Measurements from ENCODE around the gene CDH4.

CDH4 gene

GRCh38 chr20:61957961-61958715 lies 706.1 kb downstream of the CDH4 start:
- Histone ChIP-seq H2AFZ (ENCODE audit: low read depth, low read length) (no peak overlapping the region), H3K27me3 (ENCODE audit: insufficient read depth, low read length, poor library complexity) (no peaks in the 10 kb centered on the region), H3K4me3 (ENCODE audit: low read depth in 1 of 2, low read length in 2 of 2) (no peak overlapping the region), H3K9ac (ENCODE audit: low read depth, low read length) (no peak overlapping the region), H3K9me3 (ENCODE audit: insufficient read depth, low read length, severe bottlenecking) (no peaks in the 10 kb centered on the region), H3K4me1 (ENCODE audit: insufficient read depth, low read length) (no peaks in the 10 kb centered on the region), H3K27ac (ENCODE audit: low read length) (no peak overlapping the region), H3K79me2 (ENCODE audit: insufficient read depth, low read length) (no peaks in the 10 kb centered on the region), H3K4me2 (ENCODE audit: insufficient read depth, low read length) (no peak overlapping the region), H3K36me3 (ENCODE audit: insufficient read depth, low read length) (no peaks in the 10 kb centered on the region), H4K20me1 (ENCODE audit: insufficient read depth, low read length) (peaks cover 6% of the 10 kb centered on the region)
- DNase-seq (no peak), ATAC-seq (ENCODE audit: insufficient read depth, low read depth) (no peak)
- TF ChIP-seq EZH2 (IDR thresholded peaks at IDR 0.05; ENCODE audit: borderline replicate concordance, low read depth, low read length, severe bottlenecking): no peak
- no peak for TF ChIP-seq CTCF (IDR thresholded peaks at IDR 0.05; ENCODE audit: borderline replicate concordance, extremely low read depth, low read length, poor library complexity, severe bottlenecking)

- Histone ChIP-seq H2AFZ (ENCODE audit: low read depth, low read length) (no peak overlapping the region), H3K9me3 (ENCODE audit: insufficient read depth, low read length, severe bottlenecking) (no peaks in the 10 kb centered on the region), H3K79me2 (ENCODE audit: insufficient read depth, low read length) (no peaks in the 10 kb centered on the region), H3K27ac (ENCODE audit: low read length) (no peak overlapping the region), H3K4me3 (ENCODE audit: low read depth in 1 of 2, low read length in 2 of 2) (no peak overlapping the region), H3K9ac (ENCODE audit: low read depth, low read length) (no peak overlapping the region), H3K27me3 (ENCODE audit: insufficient read depth, low read length, poor library complexity) (no peaks in the 10 kb centered on the region), H3K4me1 (ENCODE audit: insufficient read depth, low read length) (no peaks in the 10 kb centered on the region), H3K36me3 (ENCODE audit: insufficient read depth, low read length) (no peaks in the 10 kb centered on the region), H3K4me2 (ENCODE audit: insufficient read depth, low read length) (no peak overlapping the region), H4K20me1 (ENCODE audit: insufficient read depth, low read length) (peaks cover 4% of the 10 kb centered on the region; the same call in 1 of the 2 replicates)
- TF ChIP-seq CTCF (IDR thresholded peaks at IDR 0.05; ENCODE audit: borderline replicate concordance, extremely low read depth, low read length, poor library complexity, severe bottlenecking): no peak
- no peak for TF ChIP-seq EZH2 (IDR thresholded peaks at IDR 0.05; ENCODE audit: borderline replicate concordance, low read depth, low read length, severe bottlenecking)
- no peak for DNase-seq
- peak; percentile 45; the same call in 1 of the 3 replicates for ATAC-seq (ENCODE audit: insufficient read depth, low read depth)
Measured at GRCh38 chr20:61958773-61959700, 707.0 kb downstream of the CDH4 start.

- ATAC-seq (ENCODE audit: insufficient read depth, low read depth) (no peak), DNase-seq (no peak)
- H3K9me3 ChIP-seq (ENCODE audit: insufficient read depth, low read length, severe bottlenecking): no peaks in the 10 kb centered on the region
- H3K4me3 ChIP-seq (ENCODE audit: low read depth in 1 of 2, low read length in 2 of 2): no peak overlapping the region
- TF ChIP-seq EZH2 (IDR thresholded peaks at IDR 0.05; ENCODE audit: borderline replicate concordance, low read depth, low read length, severe bottlenecking) (no peak), CTCF (IDR thresholded peaks at IDR 0.05; ENCODE audit: borderline replicate concordance, extremely low read depth, low read length, poor library complexity, severe bottlenecking) (no peak)
- H3K79me2 ChIP-seq (ENCODE audit: insufficient read depth, low read length): no peaks in the 10 kb centered on the region
- H3K4me2 ChIP-seq (ENCODE audit: insufficient read depth, low read length): no peak overlapping the region
- no peak overlapping the region for H3K27ac ChIP-seq (ENCODE audit: low read length)
- no peak overlapping the region for H3K9ac ChIP-seq (ENCODE audit: low read depth, low read length)
- no peaks in the 10 kb centered on the region for H3K36me3 ChIP-seq (ENCODE audit: insufficient read depth, low read length)
- no peaks in the 10 kb centered on the region; the same call in 1 of the 2 replicates for H4K20me1 ChIP-seq (ENCODE audit: insufficient read depth, low read length)
- no peaks in the 10 kb centered on the region for H3K4me1 ChIP-seq (ENCODE audit: insufficient read depth, low read length)
- H3K27me3 ChIP-seq (ENCODE audit: insufficient read depth, low read length, poor library complexity): no peaks in the 10 kb centered on the region
- H2AFZ ChIP-seq (ENCODE audit: low read depth, low read length): no peak overlapping the region
Measured at GRCh38 chr20:61960836-61961235, 708.8 kb downstream of the CDH4 start.
